Measurements from ENCODE around the gene XRCC5. TPM values are rescaled to one million over a fixed set of nuclear protein-coding genes. Genes with fewer than 3 reads are reported as not detected.

The XRCC5 gene
- total and polyA plus RNA-seq, 2 of the 8 experiments (the other 6 are each of a cell fraction or from before 2014, with no cell fraction given): 308 to 644 TPM

GRCh38 chr2:216064014-216064630 lies 45.0 kb upstream of the XRCC5 start:
- Histone ChIP-seq H3K14ac (ENCODE audit: insufficient read length) (no peak overlapping the region), H3K4me2 (ENCODE audit: insufficient read depth in 1 of 2, low read depth in 2 of 2, low read length in 2 of 2) (no peak overlapping the region), H3K4me3 (ENCODE audit: extremely low read depth in 1 of 4, insufficient read depth in 2 of 4, low read depth in 3 of 4, low read length in 4 of 4) (no peak overlapping the region), H3K79me2 (ENCODE audit: control insufficient read depth in 1 of 2, insufficient read depth in 2 of 2, low read length in 2 of 2) (no peaks in the 10 kb centered on the region), H2BK20ac (ENCODE audit: low read length) (no peak overlapping the region), H4K8ac (ENCODE audit: extremely low read depth, insufficient read depth, low read length) (no peak overlapping the region), H3K18ac (ENCODE audit: extremely low read depth, low read length) (no peak overlapping the region), H3K36me3 (ENCODE audit: control insufficient read depth in 2 of 4, insufficient read depth in 4 of 4, low read length in 3 of 4) (peaks cover 0 to 20% (median 5%) of the 10 kb centered on the region in 4 experiments; a peak in 4 of 8 replicates), H3K23me2 (ENCODE audit: low read depth, low read length) (no peaks in the 10 kb centered on the region), H2AFZ (ENCODE audit: low read length) (no peak overlapping the region), H3K79me1 (ENCODE audit: low read depth, low read length) (no peaks in the 10 kb centered on the region), H2BK5ac (ENCODE audit: low read depth, low read length) (no peak overlapping the region), H2BK120ac (replicated peaks; ENCODE audit: low read depth, low read length) (no peak overlapping the region), H4K5ac (ENCODE audit: insufficient read length, low read depth, low read length) (no peak overlapping the region), H3K4ac (replicated peaks; ENCODE audit: insufficient read length, low read depth, low read length) (no peak overlapping the region), H3K9ac (replicated peaks in 1 of 4; ENCODE audit: extremely low read depth in 1 of 4, low read depth in 3 of 4, low read length in 3 of 4) (no peak overlapping the region), H2BK12ac (ENCODE audit: low read depth, low read length) (no peak overlapping the region), H3K56ac (replicated peaks; ENCODE audit: insufficient read length, low read depth, low read length) (no peak overlapping the region), H3K23ac (ENCODE audit: insufficient read length) (no peak overlapping the region), H3K4me1 (replicated peaks in 1 of 4; ENCODE audit: control insufficient read depth in 3 of 4, insufficient read depth in 4 of 4, low read length in 3 of 4) (peaks cover 0 to 3% (median under 1%) of the 10 kb centered on the region in 4 experiments; a peak in 1 of 7 replicates), H3K27me3 (replicated peaks in 1 of 4; ENCODE audit: control insufficient read depth in 3 of 4, extremely low read depth in 1 of 4, insufficient read depth in 3 of 4, low read length in 3 of 4) (no peaks in the 10 kb centered on the region), H3K27ac (ENCODE audit: low read depth, low read length) (no peak overlapping the region), H2BK15ac (ENCODE audit: low read length) (no peak overlapping the region), H2AK5ac (ENCODE audit: low read depth, low read length) (no peak overlapping the region), H4K20me1 (replicated peaks in 1 of 2; ENCODE audit: control insufficient read depth in 1 of 2, insufficient read depth in 2 of 2, low read length in 2 of 2) (no peaks in the 10 kb centered on the region), H3K9me3 (ENCODE audit: insufficient read depth in 2 of 2, low read depth in 1 of 2, low read length in 1 of 2) (no peaks in the 10 kb centered on the region), H4K91ac (replicated peaks; ENCODE audit: insufficient read length, low read length) (no peak overlapping the region)
- 84% methylated on average over 2 of the region's 2 CpGs; no CpG with 5 or more reads in 1 of the 2 experiments for WGBS, 2 experiments (ENCODE audit: extremely low coverage in 1 of 2, insufficient coverage in 1 of 2, insufficient read length in 1 of 2, insufficient replicate concordance in 2 of 2, low coverage in 1 of 2, low lambda C conversion rate in 2 of 2, missing lambda C conversion rate in 1 of 2)
- CTCF ChIA-PET (ENCODE audit: partially characterized antibody): interaction anchor here (0.6 to 2.2 kb wide), 12 partner anchors 9 to 105 kb away, joined by 3 to 10 read pairs (median 4); no protein-coding TSS in a partner anchor
- POLR2A ChIA-PET (ENCODE audit: partially characterized antibody): interaction anchor here (1.1 to 2.6 kb wide), 2 partner anchors 17 to 45 kb away, joined by 3 to 6 read pairs; partner anchors contain the start of genes PECR, TMEM169 and XRCC5
- DNase-seq (ENCODE audit: low read depth in 1 of 2, low spot score in 2 of 2) (no peak), FAIRE-seq (no peak)
- no peak for TF ChIP-seq POLR2AphosphoS5 (IDR thresholded peaks at IDR 0.05; ENCODE audit: low read depth, low read length)
- TF ChIP-seq, protein P1, sequence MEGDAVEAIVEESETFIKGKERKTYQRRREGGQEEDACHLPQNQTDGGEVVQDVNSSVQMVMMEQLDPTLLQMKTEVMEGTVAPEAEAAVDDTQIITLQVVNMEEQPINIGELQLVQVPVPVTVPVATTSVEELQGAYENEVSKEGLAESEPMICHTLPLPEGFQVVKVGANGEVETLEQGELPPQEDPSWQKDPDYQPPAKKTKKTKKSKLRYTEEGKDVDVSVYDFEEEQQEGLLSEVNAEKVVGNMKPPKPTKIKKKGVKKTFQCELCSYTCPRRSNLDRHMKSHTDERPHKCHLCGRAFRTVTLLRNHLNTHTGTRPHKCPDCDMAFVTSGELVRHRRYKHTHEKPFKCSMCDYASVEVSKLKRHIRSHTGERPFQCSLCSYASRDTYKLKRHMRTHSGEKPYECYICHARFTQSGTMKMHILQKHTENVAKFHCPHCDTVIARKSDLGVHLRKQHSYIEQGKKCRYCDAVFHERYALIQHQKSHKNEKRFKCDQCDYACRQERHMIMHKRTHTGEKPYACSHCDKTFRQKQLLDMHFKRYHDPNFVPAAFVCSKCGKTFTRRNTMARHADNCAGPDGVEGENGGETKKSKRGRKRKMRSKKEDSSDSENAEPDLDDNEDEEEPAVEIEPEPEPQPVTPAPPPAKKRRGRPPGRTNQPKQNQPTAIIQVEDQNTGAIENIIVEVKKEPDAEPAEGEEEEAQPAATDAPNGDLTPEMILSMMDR (IDR thresholded peaks at IDR 0.05; ENCODE audit: control extremely low read depth in 1 of 3, insufficient read depth in 1 of 3, low read depth in 1 of 3, low read length in 3 of 3): peak in 2 of 3 experiments; percentile 14 to 38; a peak in 2 of 4 replicates
- peak; percentile 54 to 61 for TF ChIP-seq RAD21 (IDR thresholded peaks at IDR 0.05 in 1 of 2, conservative IDR thresholded peaks at IDR 0.05 in 1 of 2; ENCODE audit: low read depth in 2 of 2, low read length in 2 of 2)

Data from H1 (cell line).